SJSA1 (cell line): ENCODE results near the gene ZBTB7C. TPM values are rescaled to one million over a fixed set of nuclear protein-coding genes. Genes with fewer than 3 reads are reported as not detected.

Experiments used
- DNase-seq, 2 experiments: peaks; one replicate each; pipeline ENCODE4 v3.0.0-alpha.2; 2015 to 2020; ENCODE audit warnings: low spot score in 2 of 2, low read depth in 1 of 2
- H3K27ac ChIP-seq: fragments of 250-450 bp; sonication (Bioruptor Pico); 2 replicates; pipeline ENCODE4 v1.5.1; 2020; ENCODE audit warnings: mild to moderate bottlenecking, moderate library complexity
- H3K27me3 ChIP-seq: fragments of 250-450 bp; sonication (Bioruptor Pico); replicated peaks from 2 replicates; pipeline ENCODE4 v1.5.1; 2020; ENCODE audit warnings: mild to moderate bottlenecking, moderate library complexity
- H3K36me3 ChIP-seq: fragments of 250-450 bp; sonication (Bioruptor Pico); 2 replicates; pipeline ENCODE4 v1.5.1; 2020; ENCODE audit warnings: mild to moderate bottlenecking
- H3K4me1 ChIP-seq: fragments of 250-450 bp; sonication (Bioruptor Pico); replicated peaks from 2 replicates; pipeline ENCODE4 v1.6.1; 2021; ENCODE audit warnings: mild to moderate bottlenecking
- H3K4me3 ChIP-seq: fragments of 250-450 bp; sonication (Bioruptor Pico); 2 replicates; pipeline ENCODE4 v1.5.1; 2020; ENCODE audit warnings: mild to moderate bottlenecking
- H3K9me3 ChIP-seq: fragments of 250-450 bp; sonication (Bioruptor Pico); replicated peaks from 2 replicates; pipeline ENCODE4 v1.5.1; 2020; ENCODE audit warnings: mild to moderate bottlenecking
- total RNA-seq: library from RNA; depleted of rRNA; stranded (reverse); fragments of >200 nt; shearing (Covaris generic); gene quantifications from 2 replicates; pipeline ENCODE4 v1.2.3, GENCODE V29; 2014

ZBTB7C gene
- total RNA-seq, 1 experiment from 2014 or later, result 0.50 TPM

GRCh38 chr18:48313792-48314191, 95.4 kb downstream of the ZBTB7C start:
- Histone ChIP-seq H3K4me3 (no peak overlapping the region), H3K36me3 (no peaks in the 10 kb centered on the region), H3K27ac (no peak overlapping the region), H3K4me1 (peaks cover 17% of the 10 kb centered on the region), H3K27me3 (no peaks in the 10 kb centered on the region), H3K9me3 (no peaks in the 10 kb centered on the region)
- DNase-seq, result no peak

GRCh38 chr18:48312066-48312465, 97.1 kb downstream of the ZBTB7C start:
- no peaks in the 10 kb centered on the region; the same call in 1 of the 2 replicates for H3K9me3 ChIP-seq
- H3K27ac ChIP-seq, result no peak overlapping the region
- no peaks in the 10 kb centered on the region for H3K36me3 ChIP-seq
- H3K4me3 ChIP-seq, result no peak overlapping the region
- no peak for DNase-seq
- H3K4me1 ChIP-seq, result peaks cover 11% of the 10 kb centered on the region
- no peaks in the 10 kb centered on the region for H3K27me3 ChIP-seq

GRCh38 chr18:48310999-48311398, 98.2 kb downstream of the ZBTB7C start:
- H3K4me3 ChIP-seq, result no peak overlapping the region
- DNase-seq, result no peak
- no peak overlapping the region for H3K27ac ChIP-seq
- H3K9me3 ChIP-seq, result no peaks in the 10 kb centered on the region; the same call in 1 of the 2 replicates
- no peaks in the 10 kb centered on the region for H3K27me3 ChIP-seq
- H3K36me3 ChIP-seq, result no peaks in the 10 kb centered on the region
- H3K4me1 ChIP-seq, result peaks cover 11% of the 10 kb centered on the region

- no peak overlapping the region for H3K27ac ChIP-seq
- no peak overlapping the region for H3K4me3 ChIP-seq
- H3K27me3 ChIP-seq, result no peaks in the 10 kb centered on the region
- no peaks in the 10 kb centered on the region for H3K36me3 ChIP-seq
- no peaks in the 10 kb centered on the region; the same call in 1 of the 2 replicates for H3K9me3 ChIP-seq
- DNase-seq, result no peak
- H3K4me1 ChIP-seq, result peaks cover 11% of the 10 kb centered on the region
Observed at GRCh38 chr18:48310353-48310752, 98.8 kb downstream of the ZBTB7C start.

- DNase-seq, result no peak
- Histone ChIP-seq H3K9me3 (no peaks in the 10 kb centered on the region; the same call in 1 of the 2 replicates), H3K36me3 (no peaks in the 10 kb centered on the region), H3K4me1 (peaks cover 4% of the 10 kb centered on the region; the same call in 1 of the 2 replicates), H3K27ac (no peak overlapping the region), H3K27me3 (no peaks in the 10 kb centered on the region), H3K4me3 (no peak overlapping the region)
Observed at GRCh38 chr18:48308755-48309575, 100.2 kb downstream of the ZBTB7C start.

GRCh38 chr18:48308027-48308635, 101.1 kb downstream of the ZBTB7C start:
- H3K9me3 ChIP-seq, result no peaks in the 10 kb centered on the region; the same call in 1 of the 2 replicates
- H3K27me3 ChIP-seq, result no peaks in the 10 kb centered on the region
- peaks cover 4% of the 10 kb centered on the region; the same call in 1 of the 2 replicates for H3K4me1 ChIP-seq
- H3K27ac ChIP-seq, result no peak overlapping the region
- no peak overlapping the region for H3K4me3 ChIP-seq
- H3K36me3 ChIP-seq, result no peaks in the 10 kb centered on the region
- no peak for DNase-seq

- H3K27me3 ChIP-seq, result no peaks in the 10 kb centered on the region
- H3K4me1 ChIP-seq, result no peaks in the 10 kb centered on the region
- H3K4me3 ChIP-seq, result no peak overlapping the region
- DNase-seq, result no peak
- H3K36me3 ChIP-seq, result no peaks in the 10 kb centered on the region
- H3K9me3 ChIP-seq, result no peaks in the 10 kb centered on the region; the same call in 1 of the 2 replicates
- H3K27ac ChIP-seq, result no peak overlapping the region
Observed at GRCh38 chr18:48306838-48307237, 102.3 kb downstream of the ZBTB7C start.

GRCh38 chr18:48304906-48305693, 104.1 kb downstream of the ZBTB7C start:
- Histone ChIP-seq H3K4me3 (no peak overlapping the region), H3K36me3 (no peaks in the 10 kb centered on the region), H3K9me3 (no peaks in the 10 kb centered on the region; the same call in 1 of the 2 replicates), H3K27ac (no peak overlapping the region), H3K4me1 (peaks cover 6% of the 10 kb centered on the region), H3K27me3 (no peaks in the 10 kb centered on the region)
- no peak for DNase-seq

GRCh38 chr18:48303883-48304282, 105.3 kb downstream of the ZBTB7C start:
- no peak for DNase-seq
- Histone ChIP-seq H3K27me3 (no peaks in the 10 kb centered on the region), H3K4me1 (peaks cover 6% of the 10 kb centered on the region), H3K27ac (no peak overlapping the region), H3K9me3 (no peaks in the 10 kb centered on the region; the same call in 1 of the 2 replicates), H3K36me3 (no peaks in the 10 kb centered on the region), H3K4me3 (no peak overlapping the region)

- H3K9me3 ChIP-seq, result no peaks in the 10 kb centered on the region
- H3K27me3 ChIP-seq, result no peaks in the 10 kb centered on the region
- no peak for DNase-seq
- H3K36me3 ChIP-seq, result no peaks in the 10 kb centered on the region
- no peak overlapping the region for H3K4me3 ChIP-seq
- H3K27ac ChIP-seq, result no peak overlapping the region
- peaks cover 6% of the 10 kb centered on the region for H3K4me1 ChIP-seq
Observed at GRCh38 chr18:48302736-48303135, 106.4 kb downstream of the ZBTB7C start.

GRCh38 chr18:48300463-48300961, 108.7 kb downstream of the ZBTB7C start:
- peaks cover 6% of the 10 kb centered on the region for H3K4me1 ChIP-seq
- DNase-seq, result peak in 1 of 2 experiments; percentile 17

GRCh38 chr18:48297139-48297538, 112.0 kb downstream of the ZBTB7C start:
- H3K27ac ChIP-seq, result no peak overlapping the region
- no peaks in the 10 kb centered on the region for H3K27me3 ChIP-seq
- H3K9me3 ChIP-seq, result no peaks in the 10 kb centered on the region
- peaks cover 6% of the 10 kb centered on the region for H3K4me1 ChIP-seq
- DNase-seq, result no peak
- H3K36me3 ChIP-seq, result no peaks in the 10 kb centered on the region
- H3K4me3 ChIP-seq, result no peak overlapping the region

More at GRCh38 chr18:48300463-48300961, 108.7 kb downstream of the ZBTB7C start:
- no peaks in the 10 kb centered on the region for H3K9me3 ChIP-seq
- no peaks in the 10 kb centered on the region for H3K27me3 ChIP-seq
- no peak overlapping the region for H3K27ac ChIP-seq
- no peaks in the 10 kb centered on the region for H3K36me3 ChIP-seq
- H3K4me3 ChIP-seq, result no peak overlapping the region

- H3K36me3 ChIP-seq, result no peaks in the 10 kb centered on the region
- H3K27me3 ChIP-seq, result no peaks in the 10 kb centered on the region
- no peaks in the 10 kb centered on the region for H3K9me3 ChIP-seq
- H3K27ac ChIP-seq, result no peak overlapping the region
- H3K4me1 ChIP-seq, result peaks cover 6% of the 10 kb centered on the region
- DNase-seq, result peak in 1 of 2 experiments; percentile 28
- H3K4me3 ChIP-seq, result no peak overlapping the region
Observed at GRCh38 chr18:48296581-48296980, 112.6 kb downstream of the ZBTB7C start.
